Caco-2 (cell line): ENCODE measurements around the gene ZNF804B. TPM values are rescaled to one million over a fixed set of nuclear protein-coding genes. Genes with fewer than 3 reads are reported as not detected.

Experiments
- BruUV-seq: library from RNA; stranded (reverse); fragments of 400-500 nt; replicated peaks from 2 replicates; lab custom pipeline; 2021; lab: Mats Ljungman, UMichigan
- CTCF ChIA-PET: fragments of 300-600 bp; sonication (Branson Sonifier 250); formaldehyde crosslinking; loops from one replicate; lab custom pipeline; 2022; ENCODE audit warnings: antibody characterized with exemption; lab: Charles Lee
- POLR2A ChIA-PET: fragments of 300-600 bp; sonication (Branson Sonifier 250); formaldehyde crosslinking; loops from one replicate; lab custom pipeline; 2022; ENCODE audit warnings: antibody characterized with exemption; lab: Charles Lee
- DNase-seq, 2 experiments: peaks; one replicate each; pipeline versions ENCODE4 v3.0.0 to v3.0.0-alpha.2; 2020 to 2022
- H3K27me3 ChIP-seq: replicated peaks from 2 replicates; pipeline ENCODE4 v1.6.0; 2011; ENCODE audit warnings: low read length; ENCODE audit not compliant: control insufficient read depth, insufficient read depth
- H3K36me3 ChIP-seq: 2 replicates; pipeline ENCODE4 v1.5.1; 2011; ENCODE audit warnings: low read length; ENCODE audit not compliant: control insufficient read depth, insufficient read depth
- H3K4me1 ChIP-seq: fragments of 250-450 bp; sonication (Bioruptor Pico); 2 replicates; pipeline ENCODE4 v1.5.1; 2020; ENCODE audit warnings: mild to moderate bottlenecking
- H3K4me3 ChIP-seq: 2 replicates; pipeline ENCODE4 v1.5.1; 2011; ENCODE audit warnings: low read depth, mild to moderate bottlenecking, control low read depth, low read length
- H3K9me3 ChIP-seq: fragments of 250-450 bp; sonication (Bioruptor Pico); 2 replicates; pipeline ENCODE4 v1.5.1; 2020; ENCODE audit warnings: mild to moderate bottlenecking, moderate library complexity
- H3K27ac Mint-ChIP-seq: one replicate; pipeline ENCODE4 v1.8.0; 2022; ENCODE audit warnings: mixed read lengths; ENCODE audit not compliant: unreplicated experiment
- H3K27me3 Mint-ChIP-seq: one replicate; pipeline ENCODE4 v1.8.0; 2022; ENCODE audit warnings: mixed read lengths; ENCODE audit not compliant: insufficient read depth, unreplicated experiment
- H3K36me3 Mint-ChIP-seq: one replicate; pipeline ENCODE4 v1.8.0; 2022; ENCODE audit warnings: mild to moderate bottlenecking, mixed read lengths; ENCODE audit not compliant: insufficient read depth, unreplicated experiment
- H3K4me1 Mint-ChIP-seq: one replicate; pipeline ENCODE4 v1.8.0; 2022; ENCODE audit warnings: low read depth, mixed read lengths; ENCODE audit not compliant: unreplicated experiment
- H3K4me3 Mint-ChIP-seq: one replicate; pipeline ENCODE4 v1.8.0; 2022; ENCODE audit warnings: mild to moderate bottlenecking, moderate library complexity, mixed read lengths; ENCODE audit not compliant: unreplicated experiment
- H3K9me3 Mint-ChIP-seq: one replicate; pipeline ENCODE4 v1.8.0; 2022; ENCODE audit warnings: mixed read lengths; ENCODE audit not compliant: unreplicated experiment
- intact Hi-C: fragments of 100-400 bp; cut with micrococcal nuclease; formaldehyde crosslinking; loops from one replicate; pipeline ENCODE4 v1.10.0; 2022; ENCODE audit not compliant: unreplicated experiment
- total RNA-seq: library from RNA; stranded (reverse); gene quantifications from 2 replicates; pipeline ENCODE4 v1.2.3, GENCODE V29; 2022
- TF ChIP-seq, protein P1 (sequence below), 2 experiments: fragments of 200-600 bp in 1 of 2; IDR thresholded peaks; 1 replicate in 1 of 2; 2 replicates in 1 of 2; pipeline versions ENCODE4 v1.5.1 to v1.8.0; 2011 to 2022; ENCODE audit warnings: antibody characterized with exemption in 1 of 2, control low read depth in 1 of 2, inconsistent platforms in 1 of 2, low read depth in 1 of 2, low read length in 1 of 2, mild to moderate bottlenecking in 1 of 2, moderate library complexity in 1 of 2; ENCODE audit not compliant: insufficient read depth in 1 of 2, severe bottlenecking in 1 of 2, unreplicated experiment in 1 of 2

ZNF804B gene
- total RNA-seq, 1 experiment from 2014 or later, result not detected

DNA sequence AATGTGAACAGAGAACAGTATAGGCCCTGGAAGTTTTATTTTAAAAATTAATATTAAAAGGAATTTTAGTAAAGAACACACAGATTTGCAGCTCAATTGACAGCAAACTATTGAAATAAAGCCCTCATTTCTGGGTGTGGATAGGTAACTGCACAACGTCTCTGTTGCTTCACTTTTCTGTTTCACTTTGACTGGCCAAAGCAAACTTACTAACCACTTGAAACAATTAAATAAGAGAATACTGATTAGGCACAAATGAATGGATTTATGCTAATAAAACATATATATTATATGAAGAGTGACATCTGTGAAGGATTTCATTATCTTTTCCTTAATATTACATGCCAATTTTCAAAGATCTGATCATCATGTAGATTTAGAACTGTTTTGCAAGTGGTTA is 11.9 kb downstream of the ZNF804B start:
- no peak overlapping the region for H3K4me3 Mint-ChIP-seq
- no peaks in the 10 kb centered on the region for H3K9me3 Mint-ChIP-seq
- Histone ChIP-seq H3K27me3 (no peaks in the 10 kb centered on the region), H3K4me3 (no peak overlapping the region), H3K36me3 (no peaks in the 10 kb centered on the region), H3K4me1 (no peaks in the 10 kb centered on the region), H3K9me3 (no peaks in the 10 kb centered on the region)
- H3K27me3 Mint-ChIP-seq, result peaks cover 4% of the 10 kb centered on the region
- no peak overlapping the region for H3K27ac Mint-ChIP-seq
- no TSS peak for BruUV-seq
- POLR2A ChIA-PET, result no interaction called here
- no peaks in the 10 kb centered on the region for H3K36me3 Mint-ChIP-seq
- TF ChIP-seq, protein P1, sequence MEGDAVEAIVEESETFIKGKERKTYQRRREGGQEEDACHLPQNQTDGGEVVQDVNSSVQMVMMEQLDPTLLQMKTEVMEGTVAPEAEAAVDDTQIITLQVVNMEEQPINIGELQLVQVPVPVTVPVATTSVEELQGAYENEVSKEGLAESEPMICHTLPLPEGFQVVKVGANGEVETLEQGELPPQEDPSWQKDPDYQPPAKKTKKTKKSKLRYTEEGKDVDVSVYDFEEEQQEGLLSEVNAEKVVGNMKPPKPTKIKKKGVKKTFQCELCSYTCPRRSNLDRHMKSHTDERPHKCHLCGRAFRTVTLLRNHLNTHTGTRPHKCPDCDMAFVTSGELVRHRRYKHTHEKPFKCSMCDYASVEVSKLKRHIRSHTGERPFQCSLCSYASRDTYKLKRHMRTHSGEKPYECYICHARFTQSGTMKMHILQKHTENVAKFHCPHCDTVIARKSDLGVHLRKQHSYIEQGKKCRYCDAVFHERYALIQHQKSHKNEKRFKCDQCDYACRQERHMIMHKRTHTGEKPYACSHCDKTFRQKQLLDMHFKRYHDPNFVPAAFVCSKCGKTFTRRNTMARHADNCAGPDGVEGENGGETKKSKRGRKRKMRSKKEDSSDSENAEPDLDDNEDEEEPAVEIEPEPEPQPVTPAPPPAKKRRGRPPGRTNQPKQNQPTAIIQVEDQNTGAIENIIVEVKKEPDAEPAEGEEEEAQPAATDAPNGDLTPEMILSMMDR (IDR thresholded peaks at IDR 0.05; ENCODE audit: insufficient read depth in 1 of 2, low read depth in 1 of 2, low read length in 1 of 2, severe bottlenecking in 1 of 2, unreplicated experiment in 1 of 2), result no peak
- H3K4me1 Mint-ChIP-seq, result no peaks in the 10 kb centered on the region
- CTCF ChIA-PET, result no interaction called here
- intact Hi-C loops, result no loop called here
- no peak for DNase-seq

DNA sequence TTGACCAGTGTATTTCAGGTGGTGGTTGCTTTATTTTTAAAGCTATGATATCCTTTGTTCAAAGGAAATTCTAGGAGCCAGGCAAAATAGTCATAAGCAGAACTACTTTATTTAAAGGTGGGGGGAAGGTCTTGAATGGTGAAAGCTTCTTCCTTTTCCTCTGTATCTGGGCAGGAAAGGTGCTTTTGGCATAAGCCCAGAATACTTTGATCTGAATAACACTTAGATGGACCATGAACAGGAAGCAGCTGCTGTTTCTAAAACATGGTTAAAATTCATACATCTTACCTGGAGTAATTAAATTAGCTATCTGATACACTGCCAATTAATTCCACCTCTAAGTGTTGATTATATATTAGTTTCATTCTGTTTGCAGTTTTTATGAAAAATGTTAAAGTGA is 13.3 kb downstream of the ZNF804B start:
- TF ChIP-seq, protein P1 (IDR thresholded peaks at IDR 0.05; ENCODE audit: insufficient read depth in 1 of 2, low read depth in 1 of 2, low read length in 1 of 2, severe bottlenecking in 1 of 2, unreplicated experiment in 1 of 2), result no peak
- no peaks in the 10 kb centered on the region for H3K27me3 ChIP-seq
- H3K4me1 ChIP-seq, result no peaks in the 10 kb centered on the region
- H3K4me1 Mint-ChIP-seq, result no peaks in the 10 kb centered on the region
- ChIA-PET CTCF (no interaction called here), POLR2A (no interaction called here)
- no peaks in the 10 kb centered on the region for H3K36me3 ChIP-seq
- no peak overlapping the region for H3K4me3 ChIP-seq
- H3K27me3 Mint-ChIP-seq, result peaks cover 4% of the 10 kb centered on the region
- no peak overlapping the region for H3K4me3 Mint-ChIP-seq
- no peaks in the 10 kb centered on the region for H3K9me3 Mint-ChIP-seq
- no peaks in the 10 kb centered on the region for H3K36me3 Mint-ChIP-seq
- no peak for DNase-seq
- intact Hi-C loops, result no loop called here
- H3K9me3 ChIP-seq, result no peaks in the 10 kb centered on the region
- H3K27ac Mint-ChIP-seq, result no peak overlapping the region
- BruUV-seq, result no TSS peak

DNA sequence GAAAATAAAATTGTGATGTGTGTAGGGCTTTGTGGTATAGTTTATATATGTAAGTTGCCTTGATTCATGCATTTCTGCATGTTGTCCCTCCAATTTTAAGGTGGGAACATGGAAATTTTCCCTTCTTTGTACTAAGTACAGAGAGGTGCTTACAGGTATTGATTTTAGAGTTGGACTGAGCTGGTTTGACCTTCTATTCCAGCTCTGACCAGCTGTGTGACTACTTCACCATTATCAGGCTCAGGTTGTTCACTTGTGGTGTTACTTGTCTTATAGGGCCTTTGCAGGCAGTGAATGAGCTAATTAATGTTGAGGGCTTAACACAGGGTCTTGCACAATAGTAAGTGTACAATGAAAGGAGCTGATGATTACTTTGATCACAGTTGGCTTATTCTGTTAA is 16.3 kb downstream of the ZNF804B start:
- no peak for DNase-seq
- Mint-ChIP-seq H3K36me3 (no peaks in the 10 kb centered on the region), H3K4me3 (no peak overlapping the region), H3K9me3 (no peaks in the 10 kb centered on the region), H3K27me3 (peaks cover 4% of the 10 kb centered on the region), H3K4me1 (no peaks in the 10 kb centered on the region), H3K27ac (no peak overlapping the region)
- Histone ChIP-seq H3K36me3 (no peaks in the 10 kb centered on the region), H3K27me3 (no peaks in the 10 kb centered on the region), H3K9me3 (no peaks in the 10 kb centered on the region), H3K4me1 (no peaks in the 10 kb centered on the region), H3K4me3 (no peak overlapping the region)
- ChIA-PET CTCF (no interaction called here), POLR2A (no interaction called here)
- no TSS peak for BruUV-seq
- intact Hi-C loops, result no loop called here
- TF ChIP-seq, protein P1 (IDR thresholded peaks at IDR 0.05; ENCODE audit: insufficient read depth in 1 of 2, low read depth in 1 of 2, low read length in 1 of 2, severe bottlenecking in 1 of 2, unreplicated experiment in 1 of 2), result no peak
